A549 treated with AZD9567 at 1 μM for 4 hours (cell line): ENCODE results near the gene LILRB5. TPM values are rescaled to one million over a fixed set of nuclear protein-coding genes. Genes with fewer than 3 reads are reported as not detected.

ENCODE experiments used
- total RNA-seq: library from RNA; stranded (reverse); fragments of 200-300 nt; extraction: Qiagen RNA extraction; gene quantifications from 5 replicates; pipeline ENCODE4 v1.2.3, GENCODE V29; 2022; ENCODE audit not compliant: insufficient read depth

LILRB5 gene
- 0.04 to 0.08 TPM (median 0.06 TPM) in 4 of 5 replicates, not detected in the other for total RNA-seq

DNA sequence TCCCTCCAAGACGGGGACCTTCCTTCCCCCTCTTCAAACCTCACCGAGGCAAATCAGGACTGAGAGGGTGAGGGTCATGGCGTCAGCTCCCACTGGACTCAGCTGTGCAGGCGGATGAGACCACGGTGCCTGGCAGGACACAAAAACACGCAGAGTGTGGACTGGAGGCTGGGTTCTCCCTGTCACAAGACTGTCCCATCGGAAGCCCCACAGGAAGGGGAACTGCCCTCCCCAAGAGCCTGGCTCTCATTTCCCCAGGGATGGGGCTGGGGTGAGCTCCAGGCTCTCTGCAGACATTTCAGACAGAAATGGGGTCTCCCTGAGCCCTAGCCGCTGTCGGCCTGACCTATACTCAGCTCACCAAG lies at the start of gene LILRB5:
Gene LILRB5, minus strand, starts transcription at position 158 of the 365 bp plus-strand sequence. Its CDS starts 80 bp downstream, at position 78.

DNA sequence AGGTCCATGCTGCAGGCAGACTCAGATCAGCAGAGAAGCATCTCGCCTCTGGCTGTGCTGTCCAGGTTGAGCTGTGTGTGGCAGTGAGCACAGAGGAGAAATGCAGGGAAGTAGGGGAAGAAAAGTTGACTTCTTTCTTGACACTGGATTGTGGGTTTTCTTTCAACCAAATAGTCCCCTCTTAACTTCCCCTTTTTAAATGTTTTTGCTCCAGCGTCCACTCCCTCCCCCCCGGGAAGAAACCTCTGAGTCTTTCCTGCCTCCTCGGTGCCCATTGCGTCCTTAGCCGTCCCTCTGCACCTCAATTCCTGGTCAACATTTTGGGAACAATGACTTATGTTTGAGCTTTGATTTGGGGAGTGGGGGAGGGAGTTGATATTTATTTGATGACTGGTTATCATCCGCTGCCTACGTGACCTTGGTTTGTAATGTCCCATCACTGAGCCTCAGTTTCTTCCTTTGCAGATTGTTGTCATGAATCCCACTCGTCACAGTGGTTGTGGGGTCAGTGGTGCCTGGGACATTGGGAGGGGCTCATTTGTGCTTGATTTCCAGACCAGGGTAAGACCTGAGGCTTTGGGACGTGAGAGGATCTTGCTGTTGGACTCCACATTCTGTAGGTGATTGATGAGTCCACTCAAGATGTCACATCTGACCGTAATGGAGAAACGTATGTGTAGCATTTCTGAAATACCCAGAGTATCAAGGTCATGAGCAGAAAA lies 24.1 kb upstream of the LILRB5 start, which contains the start of gene LILRB2:
Gene LILRB2, minus strand, starts transcription at position 104 of the 722 bp plus-strand sequence. CDS start 614 bp downstream, outside the sequence.

DNA sequence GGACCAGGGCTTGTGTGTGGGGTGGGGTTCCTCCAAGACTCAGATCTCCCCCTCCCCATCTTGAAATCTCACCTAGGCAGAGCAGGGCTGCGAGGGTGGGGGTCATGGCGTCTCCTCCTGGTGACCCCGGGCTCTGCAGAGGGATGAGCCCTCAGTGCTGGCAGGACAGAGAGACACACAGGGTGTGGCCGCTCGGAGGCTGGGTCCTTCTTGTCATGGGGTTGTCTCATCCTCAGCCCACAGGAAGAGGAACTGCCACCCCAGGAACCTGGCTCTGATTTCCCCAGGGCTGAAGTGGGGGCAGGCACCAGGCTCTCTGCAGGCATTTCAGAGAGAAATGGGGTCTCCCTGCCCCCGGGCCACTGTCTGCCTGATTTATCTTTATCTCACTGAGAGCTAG lies 14.4 kb downstream of the LILRB5 start, which contains the start of gene LILRA6:
Gene LILRA6, minus strand, starts transcription at position 145 of the 400 bp plus-strand sequence.

DNA sequence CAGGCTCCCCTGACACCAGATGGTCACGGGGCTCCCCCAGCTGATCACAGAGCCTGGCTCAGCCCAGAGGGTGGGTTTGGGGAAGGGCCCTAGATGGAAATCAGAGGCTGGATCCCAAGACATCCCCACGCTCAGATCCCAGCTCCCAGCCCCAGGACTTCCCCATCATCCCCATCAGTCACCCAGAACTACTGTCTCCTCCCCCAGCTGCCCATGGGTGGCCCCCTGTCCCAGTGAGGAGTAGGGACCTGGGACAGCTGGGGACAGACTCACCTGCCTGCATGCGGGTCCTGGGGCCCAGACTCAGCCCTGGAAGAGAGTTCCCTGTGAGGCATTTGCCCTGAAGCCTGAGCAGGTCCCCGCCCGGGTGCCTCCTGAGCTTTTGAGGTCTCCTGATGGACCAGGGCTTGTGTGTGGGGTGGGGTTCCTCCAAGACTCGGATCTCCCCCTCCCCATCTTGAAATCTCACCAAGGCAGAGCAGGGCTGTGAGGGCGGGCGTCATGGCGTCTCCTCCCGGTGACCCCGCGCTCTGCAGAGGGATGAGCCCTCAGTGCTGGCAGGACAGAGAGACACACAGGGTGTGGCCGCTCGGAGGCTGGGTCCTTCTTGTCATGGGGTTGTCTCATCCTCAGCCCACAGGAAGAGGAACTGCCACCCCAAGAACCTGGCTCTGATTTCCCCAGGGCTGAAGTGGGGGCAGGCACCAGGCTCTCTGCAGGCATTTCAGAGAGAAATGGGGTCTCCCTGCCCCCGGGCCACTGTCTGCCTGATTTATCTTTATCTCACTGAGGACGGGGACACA lies 34.4 kb downstream of the LILRB5 start, which contains the start of gene LILRB3:
Gene LILRB3, minus strand, starts transcription at position 534 of the 803 bp plus-strand sequence. Its CDS starts 31 bp downstream, at position 503.

Other genes starting within 250 kb of the LILRB5 start
- gene VSTM1, start 193.4 kb downstream of the LILRB5 start, total RNA-seq = 0.45 to 0.99 TPM (median 0.63 TPM) in 4 of 5 replicates, not detected in the other
- gene TARM1, start 175.9 kb downstream of the LILRB5 start, total RNA-seq = not detected in 5 replicates
- gene OSCAR, start 156.5 kb downstream of the LILRB5 start, total RNA-seq = 0.18 to 0.38 TPM (median 0.29 TPM) in 4 of 5 replicates, not detected in the other
- 206 to 250 TPM (median 226 TPM) in 5 replicates for gene NDUFA3, start 154.4 kb downstream of the LILRB5 start, total RNA-seq
- 20.0 to 21.2 TPM (median 20.3 TPM) in 5 replicates for gene TFPT, start 141.6 kb downstream of the LILRB5 start, total RNA-seq
- gene PRPF31, start 141.5 kb downstream of the LILRB5 start, total RNA-seq = 108 to 123 TPM (median 114 TPM) in 5 replicates
- 43.4 to 69.0 TPM (median 66.2 TPM) in 5 replicates for gene CNOT3, start 119.5 kb downstream of the LILRB5 start, total RNA-seq
- gene LENG1, start 97.6 kb downstream of the LILRB5 start, total RNA-seq = 8.1 to 9.5 TPM (median 9.0 TPM) in 5 replicates
- 0.87 to 1.3 TPM (median 1.1 TPM) in 4 of 5 replicates, not detected in the other for gene TMC4, start 84.1 kb downstream of the LILRB5 start, total RNA-seq
- gene MBOAT7, start 67.7 kb downstream of the LILRB5 start, total RNA-seq = 108 to 151 TPM (median 149 TPM) in 5 replicates
- 65.1 to 131 TPM (median 122 TPM) in 5 replicates for gene TSEN34, start 66.0 kb downstream of the LILRB5 start, total RNA-seq
- 2,144 to 2,323 TPM (median 2,292 TPM) in 5 replicates for gene RPS9, start 56.4 kb downstream of the LILRB5 start, total RNA-seq
- 0.04 to 0.33 TPM (median 0.10 TPM) in 4 of 5 replicates, not detected in the other for gene LILRB3, start 34.3 kb downstream of the LILRB5 start, total RNA-seq
- gene LILRA6, start 14.5 kb downstream of the LILRB5 start, total RNA-seq = 0.03 to 0.06 TPM in 2 of 5 replicates, not detected in the others
- 0.03 to 0.06 TPM (median 0.06 TPM) in 3 of 5 replicates, not detected in the others for gene LILRB2, start 23.8 kb upstream of the LILRB5 start, total RNA-seq
- not detected in 5 replicates for gene LILRA5, start 55.9 kb upstream of the LILRB5 start, total RNA-seq
- not detected in 5 replicates for gene LILRA4, start 81.9 kb upstream of the LILRB5 start, total RNA-seq
- gene LAIR1, start 107.7 kb upstream of the LILRB5 start, total RNA-seq = not detected in 5 replicates
- 0.06 to 0.15 TPM (median 0.10 TPM) in 3 of 5 replicates, not detected in the others for gene TTYH1, start 158.2 kb upstream of the LILRB5 start, total RNA-seq
- 62.1 to 172 TPM (median 137 TPM) in 5 replicates for gene LENG8, start 191.9 kb upstream of the LILRB5 start, total RNA-seq
- 5.6 to 7.1 TPM (median 6.5 TPM) in 5 replicates for gene LENG9, start 206.5 kb upstream of the LILRB5 start, total RNA-seq
- 0.09 to 0.20 TPM (median 0.19 TPM) in 3 of 5 replicates, not detected in the others for gene CDC42EP5, start 216.0 kb upstream of the LILRB5 start, total RNA-seq
- gene LAIR2, start 245.6 kb upstream of the LILRB5 start, total RNA-seq = not detected in 5 replicates